NOMO-1 (cell line): ENCODE results near the gene NUCB1.

Experiments
- DNase-seq, 2 experiments: peaks; one replicate each; lab custom pipeline; 2025; ENCODE audit not compliant: unreplicated experiment in 2 of 2; lab: John Stamatoyannopoulos, UW

NUCB1 gene

DNA sequence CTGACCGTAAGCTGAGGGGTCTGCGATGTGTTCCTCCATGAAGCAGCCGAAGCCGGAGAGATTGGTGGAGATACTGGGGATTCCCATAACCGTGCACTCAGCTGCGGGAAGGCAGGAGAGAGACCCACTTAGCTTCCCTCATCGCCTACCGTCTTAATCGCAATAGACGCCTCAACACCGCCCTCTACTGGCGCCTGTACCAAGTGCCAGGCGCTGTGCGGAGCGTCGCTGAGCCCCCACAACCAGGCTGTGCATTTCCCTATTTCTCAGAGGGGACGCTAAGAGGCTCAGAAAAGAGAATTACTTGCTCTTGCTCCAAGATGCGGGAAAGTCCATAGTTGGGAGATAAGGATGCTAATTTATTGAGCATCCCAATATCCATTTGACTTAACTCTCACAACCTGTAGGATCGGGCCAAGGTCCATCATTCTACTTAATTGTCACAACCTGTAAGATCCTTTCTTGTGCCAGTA is 70.8 kb downstream of the NUCB1 start:
- DNase-seq = peak; percentile 76 to 82
